GM12892 (cell line): ENCODE measurements around the gene RNF144A.

Experiments
- POLR2A ChIP-seq: IDR thresholded peaks from 2 replicates; pipeline ENCODE4 v1.6.1; 2011; ENCODE audit warnings: low read depth, low read length, control low read depth
- POLR2AphosphoS5 ChIP-seq: IDR thresholded peaks from 2 replicates; pipeline ENCODE4 v1.6.1; 2011; ENCODE audit warnings: low read depth, low read length, control low read depth
- TAF1 ChIP-seq: IDR thresholded peaks from 2 replicates; pipeline ENCODE4 v1.6.1; 2011; ENCODE audit warnings: low read depth, mild to moderate bottlenecking, control low read depth, low read length, borderline replicate concordance

- TF ChIP-seq POLR2AphosphoS5 (no peak), POLR2A (no peak), TAF1 (no peak)
Observed at GRCh38 chr2:7011356-7012083, 94.3 kb downstream of the RNF144A start.
